Mesothelial cell of epicardium (in vitro differentiated cells): ENCODE data around the gene HES7. TPM values are rescaled to one million over a fixed set of nuclear protein-coding genes. Genes with fewer than 3 reads are reported as not detected.

Experiments
- DNase-seq, 2 experiments: peaks; one replicate each; pipeline ENCODE4 v3.0.0; 2021; ENCODE audit warnings: low spot score in 2 of 2; ENCODE audit not compliant: unreplicated experiment in 2 of 2
- H3K27ac Mint-ChIP-seq: 2 replicates; pipeline ENCODE4 v1.8.0; 2021; ENCODE audit warnings: mixed read lengths
- H3K27me3 Mint-ChIP-seq: 2 replicates; pipeline ENCODE4 v1.8.0; 2021; ENCODE audit warnings: low read depth, mixed read lengths
- H3K36me3 Mint-ChIP-seq: 2 replicates; pipeline ENCODE4 v1.8.0; 2021; ENCODE audit warnings: mixed read lengths
- H3K4me1 Mint-ChIP-seq: 2 replicates; pipeline ENCODE4 v1.8.0; 2021; ENCODE audit warnings: mixed read lengths
- H3K4me3 Mint-ChIP-seq: 2 replicates; pipeline ENCODE4 v1.8.0; 2021; ENCODE audit warnings: mild to moderate bottlenecking, moderate library complexity, mixed read lengths
- H3K9me3 Mint-ChIP-seq: 2 replicates; pipeline ENCODE4 v1.8.0; 2021; ENCODE audit warnings: mixed read lengths
- CTCF ChIP-seq: fragments of 200-600 bp; sonication (generic); IDR thresholded peaks from one replicate; pipeline ENCODE4 v1.5.0; 2021; ENCODE audit warnings: antibody characterized with exemption; ENCODE audit not compliant: unreplicated experiment
- total RNA-seq: library from RNA; stranded (reverse); gene quantifications from 3 replicates; pipeline ENCODE4 v1.2.1, GENCODE V29; 2021

HES7 gene
- total RNA-seq, 1 donor from 2014 or later: 0.45 TPM

- DNase-seq: no peak
- no peaks in the 10 kb centered on the region for H3K27me3 Mint-ChIP-seq
Observed at GRCh38 chr17:8163978-8164814, 40.3 kb upstream of the HES7 start.

GRCh38 chr17:8162997-8163977 lies 39.4 kb upstream of the HES7 start:
- H3K4me1 Mint-ChIP-seq: peaks cover 37% of the 10 kb centered on the region
- H3K27ac Mint-ChIP-seq: peak overlapping the region; percentile 97
- DNase-seq: no peak

More at GRCh38 chr17:8163978-8164814, 40.3 kb upstream of the HES7 start:
- H3K4me3 Mint-ChIP-seq: peak overlapping the region; percentile 88
- H3K4me1 Mint-ChIP-seq: peaks cover 35% of the 10 kb centered on the region
- no peaks in the 10 kb centered on the region for H3K9me3 Mint-ChIP-seq
- H3K36me3 Mint-ChIP-seq: no peaks in the 10 kb centered on the region
- TF ChIP-seq CTCF: no peak
- peak overlapping the region; percentile 88 for H3K27ac Mint-ChIP-seq

DNA sequence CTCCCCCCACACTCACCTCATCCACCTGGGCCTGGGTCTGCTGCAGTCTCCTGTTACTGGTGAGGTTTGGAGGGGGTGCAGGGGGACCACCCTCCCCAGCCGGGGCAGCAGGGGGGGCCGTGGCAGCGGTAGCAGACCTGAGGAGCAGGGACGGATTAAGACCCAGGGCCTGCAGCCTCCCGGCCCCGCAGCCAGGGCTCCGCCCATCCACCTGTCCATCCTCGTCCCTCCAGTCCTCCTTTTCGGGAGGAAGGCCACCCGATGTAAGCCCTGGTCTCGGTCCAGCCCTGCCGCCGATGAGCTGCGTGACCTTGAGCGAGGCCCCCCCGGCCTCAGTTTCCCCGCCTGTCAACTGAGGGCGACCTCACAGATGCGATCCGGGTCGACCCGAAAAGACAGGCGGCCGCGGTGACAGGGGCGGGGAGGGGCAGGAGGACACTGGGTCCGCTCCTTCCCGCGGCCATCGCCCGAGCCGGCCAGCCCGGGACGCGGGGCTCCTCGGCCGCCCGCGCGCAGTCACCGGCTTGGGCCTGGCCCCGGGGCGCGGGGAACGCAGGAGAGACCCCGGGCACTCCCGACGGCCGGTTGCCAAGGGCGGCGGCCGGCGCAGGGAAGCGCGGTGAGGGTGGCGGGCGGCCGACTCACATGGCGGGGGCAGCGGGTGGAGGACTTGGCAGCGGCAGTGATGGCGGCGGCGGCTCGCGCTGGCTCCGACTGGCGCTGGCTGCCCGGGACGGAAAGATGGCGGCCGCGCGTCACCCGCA lies 38.5 kb upstream of the HES7 start, which contains the start of gene VAMP2:
TSS of gene VAMP2 (minus strand) at position 716 of the 764 bp plus-strand sequence. CDS start at position 647, 69 bp downstream.
- Mint-ChIP-seq H3K4me1 (peaks cover 37% of the 10 kb centered on the region), H3K27ac (peak within 1 kb of the TSS; percentile 97), H3K4me3 (peak within 1 kb of the TSS; percentile 88), H3K27me3 (no peaks in the 10 kb centered on the region), H3K9me3 (no peaks in the 10 kb centered on the region), H3K36me3 (no peaks in the 10 kb centered on the region)
- DNase-seq: peak; percentile 75 to 83
- TF ChIP-seq CTCF: no peak

More at GRCh38 chr17:8162997-8163977, 39.4 kb upstream of the HES7 start:
- no peaks in the 10 kb centered on the region for H3K36me3 Mint-ChIP-seq
- no peaks in the 10 kb centered on the region for H3K27me3 Mint-ChIP-seq
- no peaks in the 10 kb centered on the region for H3K9me3 Mint-ChIP-seq
- peak overlapping the region; percentile 88 for H3K4me3 Mint-ChIP-seq
- TF ChIP-seq CTCF: no peak

- TF ChIP-seq CTCF: no peak
- H3K27ac Mint-ChIP-seq: peak overlapping the region; percentile 82
Observed at GRCh38 chr17:8161289-8162232, 37.7 kb upstream of the HES7 start.

More at GRCh38 chr17:8161289-8162232, 37.7 kb upstream of the HES7 start:
- H3K36me3 Mint-ChIP-seq: no peaks in the 10 kb centered on the region
- DNase-seq: no peak
- no peaks in the 10 kb centered on the region for H3K27me3 Mint-ChIP-seq
- H3K9me3 Mint-ChIP-seq: no peaks in the 10 kb centered on the region
- peak overlapping the region; percentile 73 for H3K4me3 Mint-ChIP-seq
- peaks cover 37% of the 10 kb centered on the region for H3K4me1 Mint-ChIP-seq
